ENCODE data around the gene CDH4.

Gene CDH4

DNA sequence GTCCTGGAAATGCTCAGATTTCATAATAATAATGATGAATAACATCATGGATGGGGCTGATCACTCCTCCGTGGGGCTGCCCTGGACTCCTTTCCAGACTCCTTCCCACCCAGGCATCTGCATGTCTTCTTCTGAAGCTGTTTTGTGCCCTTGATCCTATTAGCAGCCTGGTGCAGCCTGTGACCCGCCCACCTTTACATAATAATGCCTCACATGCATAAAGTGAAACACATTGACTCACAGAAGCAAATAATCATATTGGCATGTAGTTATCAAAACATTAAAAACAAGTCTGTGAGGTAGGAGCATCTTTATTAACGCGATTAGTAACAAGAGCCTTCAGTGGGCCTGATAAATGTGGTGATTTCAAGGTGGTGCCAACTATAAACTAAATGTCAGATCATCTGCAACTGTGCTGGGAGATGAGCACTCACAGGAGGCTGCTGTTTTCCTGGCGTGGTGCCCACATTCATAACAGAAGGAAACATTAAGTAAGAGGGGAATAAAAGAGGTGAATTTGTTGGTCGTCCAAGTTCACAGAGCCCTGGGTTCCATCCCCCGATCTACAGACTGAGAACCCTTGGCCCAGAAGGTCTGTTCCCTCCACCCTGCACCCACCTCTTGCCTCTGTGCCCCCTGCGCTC is 344.7 kb downstream of the CDH4 start:
- DNase-seq: no peak

DNA sequence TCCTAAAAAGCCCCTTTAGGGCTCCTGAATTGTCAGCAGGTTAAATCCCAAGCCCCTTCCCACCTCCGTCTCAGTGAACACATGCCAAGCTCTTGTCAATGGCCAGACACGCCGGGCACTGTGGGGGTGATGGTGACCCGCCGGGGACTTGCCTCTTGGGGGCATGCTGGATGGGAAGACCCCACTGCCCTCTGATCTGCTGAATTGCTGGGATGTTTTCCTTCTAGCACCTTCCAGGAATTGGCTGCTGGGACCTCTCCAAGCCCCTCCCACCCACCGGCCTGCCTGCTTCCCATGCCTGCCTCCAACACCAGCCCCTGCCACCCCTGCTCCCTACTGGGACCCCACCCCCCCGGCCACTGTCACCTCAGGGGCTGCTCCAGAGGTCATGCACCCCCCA is 345.9 kb downstream of the CDH4 start:
- DNase-seq: no peak

DNA sequence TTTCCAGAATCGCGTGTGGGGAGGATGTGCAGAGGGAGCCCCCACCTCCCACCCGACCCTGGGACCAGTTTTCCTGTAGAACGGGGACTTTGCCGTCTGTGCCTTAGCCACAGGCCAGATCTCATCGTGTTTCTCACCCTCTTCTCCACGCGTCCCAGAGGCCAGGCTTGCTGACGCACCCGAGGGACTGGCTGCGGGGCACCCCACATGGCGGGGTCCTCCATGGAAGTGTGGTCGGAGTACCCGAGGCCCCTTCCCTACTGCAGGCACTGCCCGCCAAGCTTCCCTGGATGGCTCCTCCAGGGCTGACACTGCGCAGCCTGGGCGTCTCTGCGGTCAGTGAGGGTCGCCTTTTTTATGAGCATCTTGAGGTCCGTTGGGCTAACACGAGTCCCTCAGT is 346.5 kb downstream of the CDH4 start:
- DNase-seq: no peak

DNA sequence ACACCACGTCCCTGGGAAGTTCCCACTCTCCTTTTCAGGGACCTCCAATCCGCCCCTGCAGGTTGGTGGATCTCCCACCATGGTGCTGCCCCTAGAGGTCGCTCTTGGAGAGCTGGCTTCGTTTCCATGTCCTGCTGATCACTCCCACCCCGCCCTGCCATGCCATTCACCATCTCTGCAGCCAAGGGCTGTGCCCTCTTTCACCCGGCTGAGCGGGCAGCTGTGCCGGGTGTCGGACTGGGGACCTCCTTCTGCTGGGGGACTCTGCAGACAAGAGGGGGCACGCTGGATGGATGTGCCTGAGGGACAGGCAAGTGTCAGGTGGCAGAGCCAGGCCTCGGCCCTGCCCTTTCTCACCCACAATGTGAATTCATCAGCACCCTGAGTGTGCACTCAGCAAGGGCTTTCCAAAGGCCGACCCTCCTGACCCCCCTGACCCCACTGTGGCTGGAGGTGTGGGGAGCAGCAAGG is 347.0 kb downstream of the CDH4 start:
- no peak for DNase-seq

DNA sequence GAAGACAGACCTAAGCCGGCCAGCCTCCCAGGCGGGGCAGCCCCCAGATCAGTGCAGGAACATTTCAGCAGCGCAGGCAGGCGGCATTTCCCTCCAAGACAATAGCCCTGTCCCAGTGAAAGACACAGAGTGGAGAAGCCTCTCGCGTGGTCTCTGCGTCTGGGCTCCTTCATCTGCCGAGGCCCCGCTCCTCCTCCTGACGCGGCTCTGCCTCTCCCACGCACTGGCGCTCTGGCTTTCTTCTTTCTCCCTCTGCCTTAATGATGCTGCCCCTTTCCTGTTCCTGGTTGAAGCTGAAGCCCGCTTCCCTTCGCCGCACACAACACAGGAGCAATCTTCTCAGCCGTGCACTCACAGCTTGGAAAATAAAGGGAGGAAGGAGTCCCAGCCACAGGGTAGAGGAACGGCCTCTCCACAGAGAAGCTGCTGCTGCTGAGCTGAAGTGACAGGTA is 347.5 kb downstream of the CDH4 start:
- DNase-seq: no peak

DNA sequence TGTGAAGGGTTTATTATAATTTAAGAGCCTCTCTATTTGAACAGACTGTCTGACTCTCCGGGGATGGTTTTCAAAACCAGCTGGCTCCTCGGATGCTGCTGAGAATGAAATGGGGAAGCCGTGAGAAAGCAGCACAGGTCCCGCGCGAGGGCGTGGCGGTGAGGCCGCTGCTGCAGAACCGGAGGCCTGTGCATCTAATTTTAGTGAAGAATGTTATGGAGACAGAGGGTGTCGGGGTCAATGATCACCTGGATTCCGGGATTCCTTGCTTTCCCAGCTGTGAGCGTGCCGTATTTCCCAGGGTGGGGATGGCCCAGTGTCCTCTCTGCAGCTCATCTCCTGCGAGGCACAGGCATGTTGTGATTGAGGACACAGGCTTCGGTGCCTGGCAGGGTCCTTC is 348.0 kb downstream of the CDH4 start:
- no peak for DNase-seq

DNA sequence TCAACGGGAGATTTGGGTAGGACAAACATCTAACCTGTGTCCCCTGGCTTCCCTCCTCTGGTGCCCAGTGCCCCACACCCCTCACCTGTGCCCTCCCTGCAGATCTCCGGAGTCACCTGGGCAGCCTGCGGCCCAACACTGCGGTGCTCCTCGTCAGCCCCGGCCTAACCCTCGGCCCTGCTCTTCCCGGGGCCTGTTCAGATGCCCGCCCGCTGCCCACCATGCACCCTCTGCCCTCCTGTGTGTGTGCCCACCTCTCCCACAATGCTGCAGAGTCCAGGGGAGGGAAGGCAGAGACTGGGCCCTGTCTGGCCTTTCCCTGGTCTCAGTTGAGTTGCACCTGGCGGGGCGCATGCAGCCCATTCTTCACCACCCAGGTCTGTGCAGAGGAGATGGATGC is 349.3 kb downstream of the CDH4 start:
- DNase-seq: no peak

DNA sequence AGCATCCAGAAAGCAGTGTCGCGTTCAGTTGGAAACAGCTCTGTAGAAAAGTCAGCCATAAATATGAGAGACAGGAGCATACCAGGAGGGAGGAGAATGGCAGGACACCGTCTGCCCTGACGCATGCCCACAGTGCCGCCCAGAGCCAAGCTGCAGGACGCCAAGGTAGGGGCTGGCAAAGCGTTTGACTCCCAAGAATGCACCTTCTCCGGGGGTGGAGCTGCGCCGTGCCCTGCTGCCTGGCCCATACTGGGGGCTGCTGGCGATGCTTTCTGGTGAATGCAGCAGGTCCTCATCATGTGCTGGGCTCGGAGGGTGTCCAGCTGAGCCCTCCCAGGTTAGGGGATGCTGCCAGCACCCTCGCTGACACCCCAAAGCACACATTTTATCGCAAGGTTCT is 349.8 kb downstream of the CDH4 start:
- no peak for DNase-seq

DNA sequence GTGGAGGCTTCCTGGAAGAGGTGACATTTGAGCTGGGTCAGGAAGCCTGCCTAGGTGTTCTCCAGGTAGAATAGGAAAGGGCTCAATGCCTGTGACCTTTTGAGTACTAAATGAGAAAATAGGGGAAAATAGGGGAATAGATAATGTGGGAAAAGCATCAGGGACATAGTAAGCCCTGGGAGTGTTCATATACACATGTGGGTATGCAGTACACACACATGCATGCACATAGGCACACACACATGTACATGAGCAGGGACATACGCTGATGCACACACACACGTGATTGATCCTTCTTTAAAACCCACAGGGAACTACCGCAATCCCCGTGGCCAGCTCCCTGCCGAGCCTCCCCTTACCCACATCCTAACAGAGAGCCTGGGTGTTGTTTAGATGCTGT is 351.7 kb downstream of the CDH4 start:
- DNase-seq: no peak

DNA sequence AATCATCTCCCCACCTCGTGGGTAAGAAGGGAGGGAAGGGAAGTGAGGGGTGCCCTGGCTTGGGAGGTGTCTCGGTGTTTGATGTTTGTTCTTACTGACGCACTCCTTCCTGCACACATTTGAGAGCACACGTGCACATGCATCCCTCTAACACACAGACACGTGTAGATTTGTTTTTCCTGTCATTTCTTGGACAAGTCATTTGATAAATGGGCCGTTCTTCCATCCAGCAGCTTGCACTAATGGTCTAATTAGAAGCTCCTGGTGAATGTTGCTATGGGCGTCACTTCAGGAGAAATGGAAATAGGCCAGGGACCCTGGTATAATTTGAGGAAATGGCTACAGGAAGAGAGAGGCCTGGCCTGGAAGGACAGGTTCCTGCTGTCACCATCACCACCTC is 352.5 kb downstream of the CDH4 start:
- DNase-seq: no peak

DNA sequence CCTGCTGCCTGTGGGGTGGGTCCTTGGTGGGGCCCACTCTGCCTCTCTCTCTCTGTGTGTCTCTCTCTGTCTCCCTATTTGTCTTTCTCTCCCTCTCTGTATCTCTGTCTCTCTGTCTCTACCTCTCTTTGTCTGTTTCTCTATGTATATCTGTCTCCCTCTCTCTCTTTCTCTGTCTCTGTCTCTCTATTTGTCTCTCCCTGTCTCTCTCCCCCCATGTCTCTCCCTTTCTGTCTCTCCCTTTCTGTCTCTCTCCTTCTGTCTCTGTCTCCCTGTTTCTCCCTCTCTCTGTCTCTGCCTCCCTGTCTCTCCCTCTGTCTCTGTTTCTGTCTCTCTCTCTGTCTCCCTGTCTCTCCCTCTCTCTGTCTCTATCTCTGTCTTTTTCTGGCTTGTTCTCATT is 353.2 kb downstream of the CDH4 start:
- no peak for DNase-seq

DNA sequence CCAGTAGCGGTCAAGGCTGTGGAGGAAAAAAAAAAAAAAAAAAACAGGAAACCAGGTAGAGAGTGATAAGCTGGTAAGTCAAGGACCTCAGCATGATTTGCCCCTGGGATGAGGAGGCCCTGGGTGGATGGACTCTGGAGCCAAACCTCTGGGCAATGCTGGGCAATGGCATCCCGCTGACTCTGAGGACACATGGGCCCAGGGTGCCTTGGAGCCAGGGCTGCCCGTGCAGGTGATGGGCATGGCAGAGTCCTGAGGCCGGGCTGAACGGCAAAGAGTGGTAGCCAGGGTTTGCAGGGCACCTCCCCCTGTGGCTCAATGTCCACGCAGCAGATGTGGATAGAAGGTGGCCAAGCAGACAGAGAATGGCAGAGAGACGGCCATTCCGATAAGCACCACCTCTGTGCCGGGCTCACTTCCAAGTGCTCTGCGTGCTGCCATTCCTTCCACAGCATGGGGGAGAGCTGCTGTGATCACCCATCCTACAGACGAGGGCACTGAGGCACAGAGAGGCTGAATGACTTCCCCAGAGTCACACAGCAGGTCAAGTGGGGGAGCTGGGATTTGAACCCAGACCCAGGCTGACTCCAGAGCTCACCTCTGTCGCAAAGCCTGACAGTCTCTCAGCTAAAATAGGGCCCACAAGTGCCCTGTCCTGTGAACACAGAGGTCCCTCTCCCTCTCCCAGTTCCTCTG is 353.9 kb downstream of the CDH4 start:
- DNase-seq: no peak

DNA sequence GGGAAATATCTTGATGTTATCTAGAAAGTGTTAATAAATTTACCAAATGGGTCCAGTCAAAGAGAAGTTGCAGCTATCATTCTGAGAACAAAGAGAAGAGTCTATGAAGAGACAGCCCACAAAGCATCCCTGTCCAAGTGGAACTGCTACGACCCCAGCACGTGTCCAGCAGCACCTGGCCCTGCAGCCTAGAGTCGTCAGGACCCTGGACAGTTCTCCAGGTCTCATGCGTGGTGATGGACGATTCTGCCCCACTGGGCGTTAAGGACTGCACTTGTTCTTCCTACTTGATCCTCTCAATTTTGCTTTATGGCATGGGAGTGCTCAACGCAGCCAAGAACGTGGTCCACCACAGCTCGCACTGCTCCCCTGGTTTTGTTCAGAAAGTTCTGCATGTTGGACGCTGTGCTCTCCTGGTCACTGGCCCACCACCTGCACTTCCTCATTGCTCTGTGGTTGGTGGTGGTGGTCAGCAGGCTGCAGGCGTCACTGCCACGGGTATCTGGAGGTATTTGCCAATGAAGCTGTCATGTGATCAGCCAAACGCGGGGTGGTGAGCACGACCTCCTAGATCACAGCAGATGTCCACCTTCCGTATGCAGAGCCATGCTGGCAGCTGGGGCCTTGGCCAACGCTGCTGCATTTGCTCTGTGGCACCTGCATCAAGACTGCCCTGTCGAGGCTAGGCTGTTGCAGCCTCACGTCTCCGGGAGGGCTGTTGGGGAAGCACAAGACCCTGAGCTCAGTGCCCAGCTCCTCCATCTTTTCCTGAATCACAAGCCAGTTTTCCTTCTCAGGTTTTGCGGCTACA is 356.4 kb downstream of the CDH4 start:
- DNase-seq: no peak

DNA sequence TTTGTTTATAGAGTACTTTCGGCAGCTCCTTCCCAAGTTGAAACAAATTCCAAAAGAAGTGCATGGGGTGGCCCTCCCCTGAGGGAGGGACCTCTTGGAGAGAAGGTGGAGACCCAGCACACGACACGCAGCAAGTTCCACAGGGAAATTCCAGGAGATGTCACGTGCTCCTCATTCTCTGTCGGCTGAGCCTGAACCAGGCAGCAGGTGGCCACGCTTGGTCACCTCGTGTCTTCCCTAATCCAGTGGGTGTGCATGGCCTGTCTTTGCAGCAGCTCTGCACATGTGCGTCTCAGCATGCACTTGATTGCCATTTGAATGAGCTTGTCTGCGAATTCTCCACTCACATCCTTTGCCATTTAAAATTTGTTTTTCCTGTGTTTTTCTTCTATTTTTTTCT is 357.4 kb downstream of the CDH4 start:
- no peak for DNase-seq

DNA sequence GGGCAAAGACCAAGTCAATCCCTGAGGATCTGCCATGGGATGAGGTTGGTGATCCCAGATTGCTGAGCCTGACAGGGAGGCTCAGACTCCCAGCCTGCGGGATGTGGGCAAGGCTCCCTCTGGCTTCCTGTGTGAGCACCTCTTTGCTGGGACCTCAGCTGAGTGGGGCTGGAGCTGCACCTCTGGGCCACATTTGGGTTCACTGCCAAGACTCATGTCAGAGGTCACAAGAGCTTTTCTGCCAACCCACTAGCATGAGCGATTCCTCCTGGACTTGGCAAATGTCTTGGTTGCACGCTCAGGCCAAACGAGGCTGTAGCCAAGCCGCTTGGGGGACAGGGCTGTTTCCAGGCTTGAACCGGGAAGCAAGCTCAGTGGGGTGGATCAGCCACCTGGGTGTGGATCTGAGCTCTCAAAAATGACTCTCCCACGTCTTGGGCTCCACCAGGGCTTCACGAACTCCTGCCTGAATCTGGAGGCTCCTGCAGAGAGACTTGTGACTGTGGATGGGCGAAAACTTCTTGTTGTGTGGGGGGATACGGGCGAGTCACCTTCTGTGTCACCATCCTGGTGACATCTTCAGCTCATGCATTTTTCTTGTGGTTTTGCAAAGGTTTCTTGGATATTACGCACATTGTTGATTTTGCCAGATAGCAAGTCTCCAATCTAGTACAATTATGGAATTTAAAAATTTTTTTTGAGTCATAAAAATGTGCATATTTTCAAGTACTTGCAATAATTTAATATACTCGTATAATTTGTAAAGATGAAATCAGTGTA is 359.5 kb downstream of the CDH4 start:
- DNase-seq: no peak

DNA sequence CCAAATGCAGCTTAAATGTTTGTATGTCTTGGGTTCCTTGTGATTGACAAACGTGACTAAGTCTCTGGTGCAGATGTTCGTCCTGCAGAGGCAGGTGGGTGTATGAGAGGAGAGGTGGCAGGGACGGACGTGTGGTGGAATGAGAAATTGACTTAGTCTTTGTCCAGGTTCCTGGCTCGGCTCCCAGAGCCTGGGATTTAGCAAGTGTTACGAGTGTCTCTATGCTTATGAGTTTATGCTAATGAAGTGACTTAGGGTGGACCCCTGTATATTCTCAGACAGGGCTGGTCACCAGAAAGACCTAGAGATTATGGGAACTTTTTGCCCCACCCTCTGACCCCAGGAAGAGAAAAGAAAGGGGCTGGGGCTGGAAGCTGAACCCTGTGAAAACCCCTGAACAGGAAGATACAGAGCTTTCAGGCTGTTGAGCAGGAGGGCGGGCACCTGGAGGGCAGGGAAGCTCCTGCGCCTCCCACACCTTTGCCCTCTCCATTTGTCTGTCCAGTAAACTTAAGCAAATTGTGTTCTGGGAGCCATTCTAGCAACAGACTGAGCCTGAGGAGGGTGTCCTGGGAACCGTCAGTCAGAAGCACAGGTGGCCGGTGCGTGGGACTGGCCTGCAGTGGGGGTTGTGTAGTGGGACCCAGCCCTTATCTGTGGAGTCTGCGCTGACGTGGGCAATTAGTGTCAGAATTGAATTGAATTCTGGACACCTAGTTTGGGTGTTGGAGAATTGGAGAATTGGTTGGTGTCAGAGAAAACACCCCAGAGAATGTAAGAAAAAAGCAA is 362.1 kb downstream of the CDH4 start:
- DNase-seq: no peak

DNA sequence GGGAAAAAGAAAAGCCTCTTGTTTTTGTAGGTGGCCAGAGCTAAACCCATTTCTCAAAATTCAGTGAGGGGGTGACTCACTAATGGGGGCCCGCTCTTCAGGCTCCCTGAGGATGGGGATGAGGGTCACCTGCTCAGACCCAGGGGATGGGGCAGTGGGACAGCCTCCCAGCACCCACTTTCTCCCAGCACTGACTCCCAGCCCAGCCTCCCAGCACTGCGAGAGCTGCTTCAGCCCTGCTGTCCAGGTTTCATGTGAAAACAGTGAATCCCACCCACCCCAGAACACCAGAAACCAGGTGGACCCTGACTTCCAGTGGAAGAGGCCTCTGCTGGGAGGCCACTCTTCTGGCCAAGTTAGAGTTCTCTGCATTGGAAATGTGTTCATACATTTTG is 362.6 kb downstream of the CDH4 start:
- no peak for DNase-seq

DNA sequence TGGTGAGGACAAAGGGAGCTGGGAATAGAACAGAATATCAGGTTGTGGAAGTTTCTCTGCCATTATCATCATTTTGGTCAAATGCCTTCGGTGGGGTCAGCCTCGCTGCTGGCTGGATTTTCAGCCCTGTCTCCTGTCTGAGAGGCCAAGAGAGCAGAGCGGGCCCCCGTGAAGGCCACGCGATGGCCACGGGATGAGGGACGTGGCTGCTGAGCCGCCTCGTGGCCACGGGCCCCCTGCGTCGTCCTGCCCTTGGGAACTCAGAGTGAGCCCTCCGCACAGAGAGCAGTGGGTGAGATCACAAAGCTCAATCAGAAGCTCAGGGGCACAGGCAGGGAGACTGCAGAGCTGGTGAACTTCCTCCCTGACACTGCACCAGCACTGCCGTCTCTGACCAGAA is 363.7 kb downstream of the CDH4 start:
- no peak for DNase-seq

DNA sequence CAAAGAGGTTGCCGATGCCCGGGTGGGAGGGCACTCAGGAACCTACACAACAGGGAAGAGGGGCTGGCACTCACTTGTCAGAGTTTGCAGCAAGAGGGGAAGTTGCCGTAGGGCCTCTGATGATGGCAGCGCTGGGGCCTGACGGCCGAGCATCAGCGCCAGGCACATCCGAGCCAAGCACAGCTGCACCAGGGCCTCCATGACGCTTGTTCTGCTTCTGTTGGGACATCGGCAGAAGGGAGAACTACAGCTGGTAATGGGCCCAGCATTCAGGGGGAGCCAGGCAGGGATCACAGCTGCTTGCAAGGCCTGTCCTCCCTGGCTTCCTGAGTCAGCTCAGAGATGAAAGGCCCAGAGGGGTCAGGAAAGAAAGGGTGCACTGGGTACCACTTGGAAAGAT is 367.7 kb downstream of the CDH4 start:
- no peak for DNase-seq

DNA sequence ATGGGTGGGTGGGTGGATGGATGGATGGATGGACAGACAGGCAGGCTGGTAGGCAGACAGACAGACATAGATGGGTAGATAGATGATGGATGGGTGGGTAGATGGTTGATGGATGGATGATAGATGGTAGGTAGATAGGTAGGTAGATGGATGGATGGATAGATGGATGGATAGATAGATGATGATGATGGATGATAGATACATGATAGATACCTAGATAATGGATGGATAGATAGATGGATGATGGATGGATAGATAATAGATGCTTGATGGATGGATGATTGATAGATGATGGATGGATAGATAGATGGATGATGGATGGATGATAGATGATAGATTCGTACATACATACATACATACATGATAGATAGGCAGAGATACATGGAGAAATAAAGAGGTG is 368.1 kb downstream of the CDH4 start:
- DNase-seq: no peak

DNA sequence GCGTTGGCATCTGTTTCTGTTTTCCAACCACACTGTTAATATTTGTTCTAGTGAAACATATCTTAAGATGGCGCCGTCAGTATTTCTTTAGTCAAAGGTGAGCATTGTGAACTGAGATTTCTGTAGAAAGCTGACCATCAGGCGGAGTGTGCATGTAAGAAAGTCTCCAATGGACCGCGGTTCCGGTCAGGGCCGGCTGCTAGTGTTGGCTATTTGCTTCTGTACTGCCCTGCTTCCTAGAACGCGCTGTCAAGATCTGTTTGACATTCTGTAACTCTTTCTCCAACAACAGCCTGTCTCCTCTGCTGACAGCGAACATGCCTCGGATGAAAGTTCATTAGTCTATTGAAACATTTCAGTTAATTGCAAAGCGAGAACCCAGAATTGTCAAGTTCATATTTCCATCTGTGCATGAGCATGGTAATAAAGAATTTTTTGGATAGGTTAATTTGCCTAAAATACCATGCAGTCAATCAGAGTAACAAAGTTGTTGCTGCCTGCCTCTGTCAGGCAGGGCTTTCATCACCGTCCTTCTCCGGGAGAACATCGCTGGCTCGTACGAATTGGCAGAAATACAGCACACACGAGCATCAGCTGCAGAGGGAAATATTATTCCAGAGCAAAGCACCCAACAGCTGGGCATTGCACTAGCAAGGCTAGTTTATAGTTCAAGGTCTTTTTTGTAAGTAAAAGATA is 369.1 kb downstream of the CDH4 start:
- no peak for DNase-seq

DNA sequence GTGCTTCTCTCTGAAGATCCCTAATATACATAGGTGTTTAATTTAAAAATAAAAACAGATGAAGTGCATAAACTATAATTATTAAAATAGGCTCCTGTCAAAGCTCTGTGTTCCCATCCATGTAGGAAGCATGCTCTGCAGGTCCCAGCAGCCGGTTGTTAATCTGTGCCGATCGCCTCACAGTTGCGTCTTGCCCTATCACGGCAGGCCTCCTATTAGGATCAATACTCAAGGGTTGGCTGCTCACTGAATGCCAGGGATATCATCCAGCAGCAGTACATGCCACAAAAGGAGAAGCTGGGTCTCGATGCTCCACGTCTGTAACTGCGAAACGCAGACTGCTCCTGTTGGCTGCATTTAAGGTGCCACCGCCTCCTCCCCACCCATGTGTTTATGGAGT is 369.8 kb downstream of the CDH4 start:
- no peak for DNase-seq

Data from activated naive CD4-positive, alpha-beta T cell treated with Interleukin-2 at 50 U/mL for 16 hours (primary cell).